ENCODE data around the gene CILP.

DNA sequence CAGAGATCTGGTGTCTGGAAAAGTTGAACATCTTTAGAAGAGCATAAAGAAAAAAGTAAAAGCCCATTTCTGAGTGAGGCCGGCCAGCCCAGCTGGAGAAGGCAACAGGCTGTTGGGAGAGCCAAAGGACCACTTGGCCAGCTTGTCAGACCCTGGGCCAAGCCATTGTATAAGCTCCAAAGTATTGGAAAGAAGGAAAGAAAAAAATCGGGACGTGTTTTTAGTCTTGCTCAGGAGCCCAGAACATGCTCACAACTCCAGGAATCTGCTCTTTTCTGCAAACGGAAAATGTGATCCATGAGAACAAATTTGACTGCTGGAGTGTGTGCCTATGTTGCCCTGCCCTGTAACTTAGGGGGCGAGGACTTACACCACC lies 15.7 kb downstream of the CILP start:
- TF ChIP-seq, protein P1, sequence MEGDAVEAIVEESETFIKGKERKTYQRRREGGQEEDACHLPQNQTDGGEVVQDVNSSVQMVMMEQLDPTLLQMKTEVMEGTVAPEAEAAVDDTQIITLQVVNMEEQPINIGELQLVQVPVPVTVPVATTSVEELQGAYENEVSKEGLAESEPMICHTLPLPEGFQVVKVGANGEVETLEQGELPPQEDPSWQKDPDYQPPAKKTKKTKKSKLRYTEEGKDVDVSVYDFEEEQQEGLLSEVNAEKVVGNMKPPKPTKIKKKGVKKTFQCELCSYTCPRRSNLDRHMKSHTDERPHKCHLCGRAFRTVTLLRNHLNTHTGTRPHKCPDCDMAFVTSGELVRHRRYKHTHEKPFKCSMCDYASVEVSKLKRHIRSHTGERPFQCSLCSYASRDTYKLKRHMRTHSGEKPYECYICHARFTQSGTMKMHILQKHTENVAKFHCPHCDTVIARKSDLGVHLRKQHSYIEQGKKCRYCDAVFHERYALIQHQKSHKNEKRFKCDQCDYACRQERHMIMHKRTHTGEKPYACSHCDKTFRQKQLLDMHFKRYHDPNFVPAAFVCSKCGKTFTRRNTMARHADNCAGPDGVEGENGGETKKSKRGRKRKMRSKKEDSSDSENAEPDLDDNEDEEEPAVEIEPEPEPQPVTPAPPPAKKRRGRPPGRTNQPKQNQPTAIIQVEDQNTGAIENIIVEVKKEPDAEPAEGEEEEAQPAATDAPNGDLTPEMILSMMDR (IDR thresholded peaks at IDR 0.05; ENCODE audit: insufficient read depth, low read length): no peak
- TF ChIP-seq SPI1 (IDR thresholded peaks at IDR 0.05; ENCODE audit: borderline replicate concordance, low read depth) (no peak), POLR2AphosphoS5 (IDR thresholded peaks at IDR 0.05; ENCODE audit: low read depth) (no peak)
- TF ChIP-seq, protein P2, sequence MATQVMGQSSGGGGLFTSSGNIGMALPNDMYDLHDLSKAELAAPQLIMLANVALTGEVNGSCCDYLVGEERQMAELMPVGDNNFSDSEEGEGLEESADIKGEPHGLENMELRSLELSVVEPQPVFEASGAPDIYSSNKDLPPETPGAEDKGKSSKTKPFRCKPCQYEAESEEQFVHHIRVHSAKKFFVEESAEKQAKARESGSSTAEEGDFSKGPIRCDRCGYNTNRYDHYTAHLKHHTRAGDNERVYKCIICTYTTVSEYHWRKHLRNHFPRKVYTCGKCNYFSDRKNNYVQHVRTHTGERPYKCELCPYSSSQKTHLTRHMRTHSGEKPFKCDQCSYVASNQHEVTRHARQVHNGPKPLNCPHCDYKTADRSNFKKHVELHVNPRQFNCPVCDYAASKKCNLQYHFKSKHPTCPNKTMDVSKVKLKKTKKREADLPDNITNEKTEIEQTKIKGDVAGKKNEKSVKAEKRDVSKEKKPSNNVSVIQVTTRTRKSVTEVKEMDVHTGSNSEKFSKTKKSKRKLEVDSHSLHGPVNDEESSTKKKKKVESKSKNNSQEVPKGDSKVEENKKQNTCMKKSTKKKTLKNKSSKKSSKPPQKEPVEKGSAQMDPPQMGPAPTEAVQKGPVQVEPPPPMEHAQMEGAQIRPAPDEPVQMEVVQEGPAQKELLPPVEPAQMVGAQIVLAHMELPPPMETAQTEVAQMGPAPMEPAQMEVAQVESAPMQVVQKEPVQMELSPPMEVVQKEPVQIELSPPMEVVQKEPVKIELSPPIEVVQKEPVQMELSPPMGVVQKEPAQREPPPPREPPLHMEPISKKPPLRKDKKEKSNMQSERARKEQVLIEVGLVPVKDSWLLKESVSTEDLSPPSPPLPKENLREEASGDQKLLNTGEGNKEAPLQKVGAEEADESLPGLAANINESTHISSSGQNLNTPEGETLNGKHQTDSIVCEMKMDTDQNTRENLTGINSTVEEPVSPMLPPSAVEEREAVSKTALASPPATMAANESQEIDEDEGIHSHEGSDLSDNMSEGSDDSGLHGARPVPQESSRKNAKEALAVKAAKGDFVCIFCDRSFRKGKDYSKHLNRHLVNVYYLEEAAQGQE (IDR thresholded peaks at IDR 0.05; ENCODE audit: insufficient replicate concordance, low read depth): no peak
